Endothelial cell of hepatic sinusoid (primary cell): Measurements from ENCODE around the gene TAS2R50.
"Not testable (repeated sequence)": the region's sequence is repeated elsewhere in the genome, so short reads cannot be mapped to it uniquely, and the experiment has no call there.

Source experiments
- in situ Hi-C: cut with HindIII; loops from 2 replicates; pipeline ENCODE4 v1.10.0; 2017; ENCODE audit warnings: low sequenced_read_pairs

TAS2R50 gene

GRCh38 chr12:10986812-10987211 is at the start of gene TAS2R50:
Gene TAS2R50 (minus strand): TSS chr12:10986912. CDS start chr12:10986860, 52 bp downstream.
- in situ Hi-C loops, result no loop called here

DNA sequence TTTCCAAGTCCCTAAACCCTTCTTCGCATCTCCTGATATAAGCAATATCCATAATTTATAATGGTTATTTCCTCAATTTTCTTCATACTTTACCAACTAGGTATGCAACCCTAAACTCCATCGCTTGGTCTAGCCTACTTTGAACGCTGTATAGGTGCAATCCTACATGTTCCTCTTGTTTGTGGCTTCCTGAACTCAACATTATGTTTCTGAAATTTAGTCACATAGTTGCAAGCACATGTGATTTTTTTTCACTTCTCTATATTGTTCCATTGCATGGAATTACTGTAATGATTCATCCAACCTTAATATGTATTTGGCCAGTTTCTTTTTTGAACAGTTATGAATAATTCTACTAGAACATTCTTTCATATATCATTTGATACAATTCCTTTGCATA is 47.2 kb upstream of the TAS2R50 start:
- in situ Hi-C loops, result not testable (repeated sequence)

DNA sequence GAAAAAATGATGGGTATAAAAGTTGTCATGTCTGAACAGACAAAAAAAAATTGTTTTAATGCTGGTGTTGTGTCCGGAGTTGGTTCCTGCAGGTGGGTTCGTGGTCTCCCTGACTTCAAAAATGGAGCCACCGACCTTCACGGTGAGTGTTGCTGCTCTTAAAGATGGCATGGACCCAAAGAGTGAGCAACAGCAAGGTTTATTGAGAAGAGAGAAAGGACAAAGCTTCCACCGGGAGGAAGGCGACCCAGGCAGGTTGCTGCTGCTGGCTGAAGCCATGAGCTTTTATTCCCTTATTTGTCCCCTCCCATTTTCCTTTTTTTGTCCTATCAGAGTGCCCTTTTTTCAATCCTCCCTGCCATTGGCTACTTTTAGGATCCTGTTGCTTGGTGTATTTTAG is 44.6 kb upstream of the TAS2R50 start, which contains the start of gene TAS2R31:
Gene TAS2R31, minus strand, starts transcription at position 101 of the 400 bp plus-strand sequence. Its CDS starts 72 bp downstream, at position 29.
- in situ Hi-C loops, result no loop called here

DNA sequence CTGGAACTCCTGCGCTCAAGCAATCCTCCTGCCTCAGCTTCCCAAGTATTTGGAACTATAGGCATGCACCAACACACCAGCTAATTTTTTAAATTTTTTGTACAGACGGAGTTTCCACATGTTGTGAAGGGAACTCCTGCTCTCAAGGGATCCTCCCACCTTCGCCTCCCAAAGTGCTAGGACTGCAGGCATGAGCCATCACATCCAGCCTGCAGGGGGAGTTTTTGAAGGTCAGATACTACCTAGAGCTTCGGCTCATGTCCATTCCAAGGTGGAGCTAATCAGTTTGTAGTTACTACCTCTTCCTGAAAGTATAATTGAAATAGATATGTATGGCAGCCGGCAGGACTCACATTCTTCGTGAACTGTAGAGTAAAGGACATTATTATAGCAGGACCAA is 39.4 kb upstream of the TAS2R50 start:
- in situ Hi-C loops, result no loop called here

DNA sequence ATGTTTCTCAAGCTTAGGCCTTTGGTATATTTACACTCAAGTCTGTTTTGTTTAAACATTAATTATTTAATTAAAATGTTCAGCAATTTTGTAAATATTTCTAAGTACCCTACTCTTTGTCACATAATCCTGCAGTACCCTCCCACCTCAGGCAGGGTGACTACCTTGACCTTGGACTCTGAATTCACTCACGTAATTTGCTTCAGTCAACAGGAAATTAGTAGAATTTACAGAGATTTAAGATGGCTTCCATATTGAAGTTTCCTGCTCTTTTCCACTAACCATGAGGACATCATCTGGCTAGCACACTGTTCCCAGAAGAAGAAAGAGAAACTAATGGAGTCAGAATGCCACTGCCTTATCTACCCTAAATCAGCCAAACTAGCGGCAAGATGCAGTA is 36.7 kb upstream of the TAS2R50 start:
- in situ Hi-C loops, result no loop called here

- in situ Hi-C loops, result no loop called here
These were observed 35.8 kb upstream of the TAS2R50 start, which contains the start of gene TAS2R19 for GRCh38 chr12:11022520-11022919. Gene TAS2R19 (minus strand): TSS chr12:11022620. CDS start chr12:11022571, 49 bp downstream.

- in situ Hi-C loops, result no loop called here
These were observed 30.2 kb upstream of the TAS2R50 start for GRCh38 chr12:11016937-11017336.

DNA sequence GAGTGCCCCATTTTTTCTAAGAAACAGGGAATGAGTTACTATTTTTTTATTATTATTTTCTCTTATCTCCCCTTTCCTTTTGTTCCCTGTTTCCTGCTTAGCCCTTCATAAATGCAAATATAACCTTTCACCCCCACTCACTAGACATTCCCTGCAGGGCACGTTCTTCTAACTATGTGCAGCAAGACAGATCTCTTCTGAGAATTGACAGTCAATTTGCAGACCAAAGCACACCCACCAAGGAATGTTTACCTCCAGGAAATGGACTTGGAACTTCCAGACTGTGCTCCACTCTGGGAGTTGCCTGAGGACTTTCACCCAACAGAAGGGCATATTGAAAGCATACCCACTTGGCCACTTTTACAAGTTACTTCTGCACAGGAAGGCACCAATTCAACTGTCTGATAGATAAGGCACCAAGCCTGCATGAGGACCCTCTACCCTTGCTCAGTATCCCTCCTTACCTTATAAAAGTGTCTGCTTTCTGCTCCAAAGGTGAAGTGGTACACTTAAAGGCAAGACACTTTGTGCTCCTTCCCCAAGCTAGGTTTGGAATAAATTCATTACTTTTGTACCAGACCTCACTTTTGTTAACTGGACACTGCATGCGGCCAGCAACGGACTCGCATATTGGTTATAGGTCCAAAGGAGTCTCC is 29.2 kb upstream of the TAS2R50 start:
- in situ Hi-C loops, result no loop called here

GRCh38 chr12:11014234-11014633 is 27.5 kb upstream of the TAS2R50 start:
- in situ Hi-C loops, result no loop called here

- in situ Hi-C loops, result no loop called here
These were observed 20.9 kb upstream of the TAS2R50 start for GRCh38 chr12:11007608-11008007.

DNA sequence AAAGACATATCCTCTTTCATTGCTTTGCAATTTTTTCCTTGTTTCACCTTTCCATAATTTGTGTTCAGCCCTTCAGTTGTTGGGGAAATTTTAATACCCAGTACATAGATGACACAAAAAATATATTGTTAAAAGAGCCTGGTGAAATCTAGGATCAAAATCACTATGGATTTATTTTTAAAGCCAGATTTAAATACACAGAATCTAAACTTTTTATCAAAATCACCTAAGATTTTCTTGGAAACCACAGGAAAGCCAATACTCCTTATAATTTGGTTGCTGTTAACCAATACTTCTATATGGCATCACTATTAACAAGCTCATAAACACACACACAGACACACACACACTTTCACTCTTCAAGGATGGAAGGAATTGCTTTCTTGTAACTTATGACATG is 11.5 kb upstream of the TAS2R50 start, which contains the start of gene TAS2R20:
Gene TAS2R20, minus strand, starts transcription at position 101 of the 400 bp plus-strand sequence. CDS start 429 bp downstream, outside the sequence.
- in situ Hi-C loops, result no loop called here

- in situ Hi-C loops, result no loop called here
These were observed 7.6 kb upstream of the TAS2R50 start for GRCh38 chr12:10994307-10994706.

DNA sequence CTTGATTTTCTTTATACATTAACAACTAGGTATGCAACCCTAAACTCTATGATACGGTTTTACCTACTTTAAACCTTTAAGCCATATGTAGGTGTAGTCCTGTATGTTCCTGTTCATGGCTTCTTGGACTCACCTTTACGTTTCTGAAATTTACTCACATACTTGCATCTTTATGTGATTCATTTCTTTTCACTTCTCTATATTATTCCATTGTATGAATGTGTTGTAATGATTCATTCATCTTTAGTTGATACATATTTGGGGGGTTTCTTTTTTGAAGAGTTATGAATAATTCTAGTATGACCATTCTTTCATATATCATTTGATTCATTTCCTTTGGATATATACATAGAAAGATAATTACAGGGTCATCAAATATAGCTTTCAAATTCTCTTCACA is 2.4 kb upstream of the TAS2R50 start:
- in situ Hi-C loops, result no loop called here

DNA sequence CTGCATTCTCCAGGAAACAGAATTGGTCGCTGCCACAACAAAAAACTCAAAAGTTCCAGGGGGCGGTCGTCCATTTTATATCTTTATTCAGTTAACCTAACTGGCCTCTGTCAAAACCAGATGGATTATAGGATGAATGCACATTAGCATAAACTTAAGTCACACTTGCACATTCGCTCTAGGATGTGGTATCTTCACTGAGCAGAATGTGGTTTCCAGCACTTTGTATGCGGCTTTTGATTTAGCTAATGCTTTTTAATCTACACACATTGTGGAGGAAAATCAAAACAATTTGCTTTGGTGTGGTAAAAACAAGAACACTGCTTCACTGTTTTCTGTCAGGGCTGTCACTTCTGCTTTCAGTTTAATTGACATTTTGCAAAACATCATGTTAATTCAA is 4.5 kb downstream of the TAS2R50 start:
- in situ Hi-C loops, result no loop called here

DNA sequence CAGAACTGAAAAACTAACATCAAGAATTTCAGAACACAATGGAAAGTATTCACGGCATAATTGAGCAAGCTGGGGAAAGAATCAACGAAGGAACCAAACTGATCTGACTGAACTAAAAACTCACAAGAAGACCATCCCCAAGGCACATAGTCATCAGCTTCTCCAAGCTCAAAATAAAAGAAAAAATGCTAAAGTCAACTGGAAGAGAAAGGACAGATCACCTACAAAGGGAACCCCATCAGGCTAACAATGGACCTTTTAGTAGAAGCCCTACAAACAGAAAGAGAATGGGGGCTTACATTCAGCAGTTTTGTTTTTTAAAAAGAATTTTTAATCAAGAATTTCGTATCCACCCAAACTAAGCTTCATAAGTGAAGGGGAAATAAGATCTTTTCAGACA is 11.7 kb downstream of the TAS2R50 start:
- in situ Hi-C loops, result no loop called here

GRCh38 chr12:10968765-10969456 is 17.8 kb downstream of the TAS2R50 start:
- in situ Hi-C loops, result no loop called here

GRCh38 chr12:10967409-10967808 is 19.3 kb downstream of the TAS2R50 start:
- in situ Hi-C loops, result no loop called here

DNA sequence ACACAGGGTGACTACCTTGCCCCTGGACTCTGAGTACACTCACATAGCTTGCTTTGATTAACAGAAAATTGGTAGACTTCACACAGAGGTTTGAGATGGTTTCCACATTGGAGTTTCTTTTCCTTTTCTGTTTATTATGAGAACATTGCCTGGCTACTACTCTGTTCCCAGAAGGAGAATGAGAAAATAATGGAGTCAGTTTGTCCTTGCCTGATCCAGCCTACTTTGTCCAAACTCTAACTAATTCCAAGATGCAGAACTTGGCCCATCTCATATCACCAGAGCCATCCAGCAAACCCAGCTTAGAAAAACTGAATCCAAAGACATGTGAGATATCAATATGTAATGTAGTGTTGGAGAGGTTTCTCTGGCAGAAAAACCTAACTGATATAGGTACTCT is 20.4 kb downstream of the TAS2R50 start:
- in situ Hi-C loops, result no loop called here

- in situ Hi-C loops, result no loop called here
These were observed 21.2 kb downstream of the TAS2R50 start for GRCh38 chr12:10965476-10965875.

DNA sequence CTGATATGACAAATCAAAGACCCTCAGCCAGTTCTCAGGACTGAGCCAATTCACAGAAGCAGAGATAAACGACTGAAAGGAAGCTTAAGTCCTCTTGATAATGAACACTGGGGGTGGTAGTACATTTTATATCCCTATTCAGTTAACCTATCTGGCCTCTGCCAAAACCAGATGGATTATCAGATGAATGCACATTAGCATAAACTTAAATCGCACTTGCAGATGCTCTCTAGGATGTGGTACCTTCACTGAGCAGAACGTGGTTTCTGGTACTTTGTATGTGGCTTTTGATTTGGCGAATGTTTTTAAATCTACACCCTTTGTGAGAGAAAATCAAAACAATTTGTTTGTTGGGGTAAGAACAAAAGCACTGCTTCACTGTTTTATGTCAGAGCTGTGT is 26.5 kb downstream of the TAS2R50 start:
- in situ Hi-C loops, result no loop called here

DNA sequence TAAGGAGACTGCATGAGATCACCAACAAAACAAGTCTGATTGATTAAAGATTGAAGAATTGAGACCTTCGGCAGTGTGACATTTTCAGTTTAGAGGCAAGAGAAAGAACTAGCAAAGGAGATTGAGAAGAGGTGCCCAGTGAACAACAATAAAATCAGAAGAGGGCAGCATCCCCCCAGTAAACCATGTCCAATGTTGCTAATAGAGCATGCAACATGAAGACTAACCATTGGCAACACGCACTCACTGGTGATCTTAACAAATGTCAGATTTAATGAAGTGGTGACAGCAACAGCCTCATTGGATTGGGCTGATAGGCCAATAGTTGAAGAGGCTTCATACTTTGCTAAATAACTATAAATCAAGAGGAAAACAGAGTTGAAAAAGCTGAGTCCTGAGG is 26.9 kb downstream of the TAS2R50 start:
- in situ Hi-C loops, result no loop called here

DNA sequence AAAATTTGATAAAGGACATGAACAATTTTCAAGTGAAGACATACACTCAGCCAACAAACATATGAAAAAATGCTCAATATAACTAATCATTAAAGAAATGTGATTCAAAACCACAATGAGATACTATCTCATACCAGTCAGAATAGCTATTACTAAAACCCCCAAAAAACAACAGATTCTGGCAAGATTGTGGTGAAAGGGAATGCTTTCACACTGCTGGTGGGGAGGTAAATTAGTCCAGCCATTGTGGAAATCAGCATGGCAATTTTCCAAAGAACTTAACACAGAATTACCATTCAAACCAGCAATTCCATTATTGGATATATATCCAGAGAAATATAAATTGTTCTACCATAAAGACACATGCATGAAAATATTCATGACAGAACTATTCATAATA is 29.0 kb downstream of the TAS2R50 start:
- in situ Hi-C loops, result no loop called here
